ENCODE results near the gene MIA2.
"Not testable (repeated sequence)": the region's sequence is repeated elsewhere in the genome, so short reads cannot be mapped to it uniquely, and the experiment has no call there.

MIA2 gene

DNA sequence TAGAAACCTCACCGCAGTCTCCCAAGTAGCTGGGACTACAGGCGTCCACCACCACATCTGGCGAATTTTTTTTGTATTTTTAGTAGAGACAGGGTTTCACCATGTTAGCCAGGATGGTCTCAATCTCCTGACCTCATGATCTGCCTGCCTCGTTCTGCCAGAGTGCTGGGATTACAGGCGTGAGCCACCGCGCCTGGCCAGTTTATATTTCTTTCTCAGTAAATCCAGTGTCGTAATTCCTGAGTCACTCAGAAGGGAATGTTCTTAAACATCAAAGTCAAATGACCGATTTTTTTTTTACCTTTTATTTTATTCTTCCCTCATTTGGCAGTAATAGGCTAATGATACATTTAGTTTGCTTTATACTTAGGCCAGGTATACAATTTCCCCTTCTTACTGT, 118.0 kb downstream of the MIA2 start:
- DNase-seq, result no peak

DNA sequence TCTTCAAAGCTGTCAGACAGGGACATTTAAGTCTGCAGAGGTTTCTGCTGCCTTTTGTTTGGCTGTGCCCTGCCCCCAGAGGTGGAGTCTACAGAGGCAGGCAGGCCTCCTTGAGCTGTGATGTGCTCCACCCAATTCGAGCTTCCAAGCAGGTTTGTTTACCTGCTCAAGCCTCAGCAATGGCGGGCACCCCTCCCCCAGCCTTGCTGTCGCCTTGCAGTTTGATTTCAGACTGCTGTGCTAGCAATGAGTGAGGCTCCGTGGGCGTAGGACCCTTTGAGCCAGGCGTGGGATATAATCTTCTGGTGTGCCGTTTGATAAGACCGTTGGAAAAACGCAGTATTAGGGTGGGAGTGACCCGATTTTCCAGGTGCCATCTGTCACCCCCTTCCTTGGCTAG, 125.4 kb downstream of the MIA2 start:
- DNase-seq, result not testable (repeated sequence)

DNA sequence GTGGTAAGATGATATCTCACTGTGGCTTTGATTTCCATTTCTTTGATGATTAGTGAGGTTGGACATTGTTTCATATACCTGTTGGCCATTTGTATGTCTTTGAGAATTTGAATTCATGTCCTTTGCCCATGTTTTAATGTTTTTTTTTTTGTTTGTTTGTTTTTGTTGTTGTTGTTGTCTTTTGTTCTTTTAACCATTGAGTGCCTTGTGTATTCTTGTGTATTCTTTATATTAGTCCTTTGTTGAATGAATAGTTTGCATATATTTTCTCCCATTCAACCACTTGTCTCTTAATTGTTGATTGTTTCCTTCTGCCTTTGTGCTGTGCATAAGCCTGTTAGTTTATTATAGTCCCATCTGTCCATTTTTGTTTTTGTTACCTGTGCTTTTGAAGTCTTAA, 126.6 kb downstream of the MIA2 start:
- DNase-seq, result no peak

DNA sequence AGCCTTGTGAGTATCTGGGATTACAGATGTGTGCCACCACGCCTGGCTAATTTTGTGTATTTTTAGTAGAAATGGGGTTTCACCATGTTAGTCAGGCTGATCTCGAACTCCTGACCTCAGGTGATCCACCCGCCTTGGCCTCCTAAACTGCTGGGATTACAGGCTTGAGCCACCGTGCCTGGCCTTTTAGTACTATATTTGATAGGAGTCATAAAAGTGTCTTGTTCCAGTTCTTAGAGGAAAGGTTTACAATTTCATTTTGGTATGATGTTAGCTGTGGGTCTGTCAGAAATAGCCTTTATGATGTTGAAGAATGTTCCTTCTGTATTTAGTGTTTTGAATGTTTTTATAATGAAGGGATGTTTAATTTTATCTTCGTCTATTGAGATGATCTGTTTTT, 127.8 kb downstream of the MIA2 start:
- DNase-seq, result not testable (repeated sequence)

DNA sequence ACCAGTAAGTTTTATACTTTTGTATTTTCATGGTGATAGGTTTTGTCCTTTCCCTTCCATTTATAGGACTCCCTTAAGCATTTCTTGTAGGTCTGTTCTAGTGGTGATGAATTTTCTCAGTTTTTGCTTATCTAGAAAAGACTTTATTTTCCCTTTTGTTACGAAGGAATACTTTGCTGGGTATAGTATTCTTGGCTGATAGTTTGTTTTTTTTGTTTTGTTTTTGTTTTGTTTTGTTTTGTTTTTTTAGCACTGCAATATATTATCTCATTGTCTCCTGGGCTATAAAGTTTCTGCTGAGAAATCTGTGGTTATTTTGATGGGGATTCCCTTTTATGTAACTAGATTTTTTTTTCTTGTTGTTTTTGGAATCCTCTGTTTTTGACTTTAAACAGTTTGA, 130.8 kb downstream of the MIA2 start:
- DNase-seq, result no peak

DNA sequence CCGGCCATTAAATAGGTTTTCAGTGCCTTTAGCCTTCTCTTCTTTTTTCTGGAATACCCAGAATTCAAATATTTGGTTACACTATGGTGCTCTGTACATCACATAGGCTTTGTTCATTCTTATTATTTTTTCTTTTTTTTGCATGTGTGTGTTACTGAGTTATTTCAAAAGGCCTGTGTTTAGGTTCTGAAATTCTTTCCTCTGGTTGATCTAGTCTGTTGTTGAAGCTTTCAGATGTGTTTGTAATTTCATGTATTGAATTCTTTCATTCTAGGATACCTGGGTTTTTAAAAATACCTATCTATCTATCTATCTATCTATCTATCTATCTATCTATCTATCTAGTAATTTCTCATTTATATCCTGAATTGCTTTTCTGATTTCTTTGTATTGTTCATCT, 131.6 kb downstream of the MIA2 start:
- DNase-seq, result no peak

DNA sequence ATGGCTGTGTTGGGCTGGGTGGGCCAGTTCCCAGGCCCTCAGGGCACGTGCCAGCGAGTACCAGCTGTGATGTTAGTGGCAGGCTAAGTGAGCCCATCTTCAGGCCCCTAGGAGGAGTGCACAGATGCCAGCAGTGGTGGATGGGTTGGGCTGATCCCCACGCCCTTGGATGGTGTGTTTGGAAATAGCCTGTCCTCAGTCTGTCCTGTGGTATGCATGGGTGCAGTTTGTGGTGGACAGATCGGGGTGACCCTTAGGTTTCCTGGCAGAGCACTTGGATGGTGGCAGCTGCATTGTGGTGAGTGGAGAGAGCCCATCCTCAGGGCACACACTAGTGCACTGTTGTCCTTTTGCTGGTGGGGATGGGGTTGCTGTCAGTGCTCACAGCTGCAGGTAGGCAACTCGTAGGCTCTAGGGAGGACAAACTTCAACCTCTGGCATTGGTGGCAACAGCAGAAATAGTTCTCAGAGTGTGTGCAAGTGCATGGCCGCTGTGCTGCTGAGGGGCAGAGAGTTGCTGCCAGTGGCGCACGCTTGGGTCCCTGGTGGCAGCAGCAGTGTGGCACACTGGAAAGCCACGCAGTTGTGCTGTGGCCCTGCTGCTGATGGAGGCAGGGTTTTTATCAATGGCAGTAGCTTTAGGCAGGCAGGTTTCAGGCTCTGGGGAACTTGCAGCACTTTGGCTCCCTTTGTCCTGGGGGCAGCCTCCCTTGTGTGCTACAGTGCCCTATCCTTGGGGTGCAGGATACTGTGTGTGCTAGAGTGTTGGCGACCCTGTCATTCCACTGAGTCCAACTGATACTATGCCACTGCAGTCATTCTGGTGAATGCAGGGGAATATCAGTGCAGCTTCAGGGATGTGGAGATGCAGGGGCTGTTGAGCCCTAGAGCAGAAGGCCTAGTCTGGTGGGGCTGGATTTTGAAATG, 133.0 kb downstream of the MIA2 start:
- no peak for DNase-seq

DNA sequence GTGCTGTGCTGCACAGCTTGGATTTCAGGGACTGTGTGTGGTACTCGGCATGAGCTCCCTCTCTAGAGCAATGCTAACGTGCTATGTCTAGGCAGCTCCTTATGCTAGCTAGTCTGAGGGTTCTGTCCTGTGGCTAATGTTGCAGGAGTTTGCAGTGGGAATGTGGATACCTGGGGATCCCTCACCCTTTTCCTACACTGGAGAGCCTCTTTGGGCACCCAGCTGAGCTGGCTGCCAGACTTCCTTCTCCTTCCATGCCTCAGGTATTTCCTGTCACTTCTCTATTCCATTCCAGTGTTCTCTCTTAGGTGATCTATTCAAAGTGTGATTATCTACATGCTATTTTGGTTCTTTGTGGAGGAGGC, 133.7 kb downstream of the MIA2 start:
- no peak for DNase-seq

DNA sequence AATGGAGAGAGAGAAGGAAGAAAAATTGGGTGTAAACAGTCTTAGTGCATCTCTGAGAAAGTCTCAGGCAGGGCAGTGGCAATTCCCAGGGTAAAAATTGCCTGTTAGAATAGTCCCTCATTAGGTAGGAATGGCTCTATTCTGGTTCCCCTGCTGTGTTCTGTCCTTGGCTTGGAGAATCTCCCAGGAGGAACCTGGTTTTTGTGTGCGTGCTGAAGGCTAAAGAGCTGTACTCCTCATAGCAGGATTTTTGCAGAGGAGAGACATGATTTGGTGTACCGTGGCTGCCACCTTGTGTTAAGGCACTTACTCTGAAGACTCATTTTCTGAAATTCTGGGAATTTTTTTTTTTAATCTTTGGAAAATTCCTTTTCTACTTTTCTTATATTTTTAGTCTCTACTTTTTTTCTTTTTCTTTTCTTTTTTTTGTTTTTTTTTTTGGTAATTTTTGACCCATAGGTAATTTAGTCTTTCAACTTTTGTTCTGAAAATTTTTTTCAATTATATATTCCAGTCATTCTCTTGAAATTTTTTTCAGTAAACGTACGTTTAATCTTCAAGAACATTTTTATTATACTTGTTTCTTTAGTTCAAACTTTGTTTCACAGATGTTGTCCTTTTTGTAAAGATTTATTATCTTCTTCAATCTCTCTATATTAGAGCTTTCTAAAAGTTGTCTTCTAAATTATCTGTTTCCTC, 134.7 kb downstream of the MIA2 start:
- DNase-seq, result peak; percentile 27

DNA sequence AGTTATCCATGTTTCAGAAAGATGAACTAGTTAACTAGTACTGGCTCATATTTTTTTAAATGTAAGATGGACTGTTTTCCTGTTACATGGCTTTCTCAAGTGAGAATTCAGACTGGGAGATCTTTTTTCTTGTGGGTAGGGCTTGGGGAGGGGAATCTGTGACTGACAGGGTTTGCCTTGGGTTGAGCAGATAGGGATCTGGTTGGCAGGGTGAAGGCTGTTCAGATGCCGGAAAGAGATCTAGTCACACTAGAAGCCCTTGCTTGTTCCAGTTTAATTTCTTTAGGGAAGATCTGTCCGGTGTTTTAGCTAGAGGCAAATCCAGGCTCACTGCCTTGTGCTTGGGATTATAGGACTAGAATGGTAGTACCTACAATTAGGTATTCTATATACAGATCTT, 135.3 kb downstream of the MIA2 start:
- no peak for DNase-seq

DNA sequence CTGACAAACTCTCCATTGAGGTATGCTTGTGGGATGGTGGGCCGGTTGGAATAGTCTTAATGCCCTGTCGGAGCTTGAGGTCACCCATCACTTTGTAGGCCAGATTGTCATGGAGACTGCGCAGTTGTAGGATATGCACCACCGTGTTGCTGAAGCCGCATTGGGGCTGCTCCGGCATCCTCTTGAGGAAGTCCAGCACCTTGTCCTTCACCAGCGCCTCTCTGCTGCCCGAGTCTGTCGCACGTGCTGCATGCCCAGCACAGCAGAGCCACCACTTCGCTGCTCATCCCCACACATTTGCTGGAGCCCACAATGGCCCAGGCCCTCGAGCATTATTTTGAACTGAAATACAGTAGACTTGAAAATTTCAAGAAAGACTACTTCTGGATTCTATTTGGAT, 136.7 kb downstream of the MIA2 start:
- DNase-seq, result no peak

DNA sequence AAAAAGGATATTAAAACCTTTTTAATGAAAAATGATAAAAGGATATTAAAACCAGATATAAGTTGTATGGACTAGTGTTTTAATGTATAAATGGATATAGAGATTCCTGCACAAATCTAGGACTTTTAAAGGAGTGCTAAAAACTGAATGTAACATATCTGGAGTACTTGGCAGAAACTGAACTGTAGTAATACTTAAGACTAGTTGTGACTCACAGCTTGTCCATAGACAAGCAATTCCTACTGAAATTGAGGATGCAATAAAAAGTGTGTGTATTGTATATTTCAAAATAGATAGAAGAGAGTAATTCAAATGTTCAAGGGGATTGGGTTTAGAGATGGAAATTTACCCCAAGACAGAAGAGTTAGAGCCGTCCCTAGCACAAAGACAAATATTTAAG, 138.9 kb downstream of the MIA2 start:
- no peak for DNase-seq

DNA sequence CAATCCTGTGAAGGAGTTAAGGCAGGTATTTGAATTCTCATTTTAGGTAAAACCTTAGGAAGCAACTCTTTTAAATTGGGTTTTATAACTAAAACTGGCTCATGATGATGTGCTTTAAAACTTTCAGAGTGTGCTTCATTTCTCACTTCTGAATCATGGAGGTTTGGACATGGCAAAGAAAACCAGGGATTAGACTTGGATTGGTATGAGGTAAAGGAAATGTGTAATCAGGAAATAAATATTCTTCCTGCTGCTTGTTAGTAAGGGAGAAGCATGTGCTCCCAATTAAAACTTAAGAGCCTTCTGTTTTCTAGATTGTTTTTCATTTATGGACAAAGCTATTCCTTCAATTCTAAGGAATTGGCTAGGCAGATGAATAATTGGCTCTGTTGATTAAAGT, 141.1 kb downstream of the MIA2 start:
- DNase-seq, result no peak

DNA sequence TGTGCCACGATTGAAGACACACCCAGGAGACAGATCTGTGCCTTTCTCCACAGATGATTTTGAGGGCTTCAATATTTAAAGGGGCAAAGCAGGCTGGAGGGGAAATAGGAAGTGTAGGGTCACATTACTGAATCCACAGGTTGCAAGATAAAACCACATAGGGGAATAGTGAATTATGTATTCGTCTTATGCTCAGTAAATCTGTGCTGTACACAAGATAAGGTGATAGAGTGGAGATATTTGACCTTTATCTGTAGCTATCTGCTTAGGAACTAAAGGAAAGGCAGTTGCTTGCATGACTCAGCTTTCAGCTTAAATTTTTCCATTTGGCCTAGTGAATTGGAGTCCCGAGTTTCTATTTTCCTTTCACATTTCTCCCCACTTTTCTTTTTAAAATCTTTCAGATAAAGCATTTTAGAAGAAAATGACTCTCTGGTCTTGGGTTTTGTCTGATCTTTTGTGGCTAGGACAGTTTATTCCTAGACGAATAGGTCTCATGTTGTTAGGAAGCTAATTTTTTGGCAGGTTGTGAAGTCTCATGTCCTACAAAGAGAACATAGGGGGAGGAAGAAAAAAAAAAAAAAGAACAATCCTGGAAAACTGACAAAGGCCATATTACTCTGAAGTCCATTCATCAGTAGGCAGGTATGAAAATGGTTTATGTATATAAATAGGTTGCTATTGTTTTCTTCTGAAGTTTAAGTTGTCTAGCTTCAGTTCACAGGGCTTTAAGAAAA, 143.1 kb downstream of the MIA2 start:
- DNase-seq, result no peak

DNA sequence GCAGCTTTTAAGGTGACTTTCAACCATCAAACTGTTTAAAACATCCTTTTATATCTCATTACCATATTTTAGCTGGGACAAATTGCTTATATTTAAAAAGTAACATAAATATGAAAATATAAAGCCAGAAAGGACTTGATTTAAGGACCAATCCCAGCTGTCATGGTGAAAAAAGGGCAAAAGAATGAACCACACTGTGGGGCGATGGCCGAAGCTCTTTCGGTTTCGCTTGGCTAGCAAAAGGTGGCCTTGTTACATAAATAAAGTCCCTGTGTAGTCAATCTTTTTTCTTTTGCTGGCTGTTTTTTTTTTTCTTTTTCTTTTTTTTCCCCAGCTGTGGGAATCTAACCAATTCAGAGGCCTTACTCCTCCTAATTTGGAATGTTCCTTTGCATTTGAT, 147.7 kb downstream of the MIA2 start:
- DNase-seq, result no peak

DNA sequence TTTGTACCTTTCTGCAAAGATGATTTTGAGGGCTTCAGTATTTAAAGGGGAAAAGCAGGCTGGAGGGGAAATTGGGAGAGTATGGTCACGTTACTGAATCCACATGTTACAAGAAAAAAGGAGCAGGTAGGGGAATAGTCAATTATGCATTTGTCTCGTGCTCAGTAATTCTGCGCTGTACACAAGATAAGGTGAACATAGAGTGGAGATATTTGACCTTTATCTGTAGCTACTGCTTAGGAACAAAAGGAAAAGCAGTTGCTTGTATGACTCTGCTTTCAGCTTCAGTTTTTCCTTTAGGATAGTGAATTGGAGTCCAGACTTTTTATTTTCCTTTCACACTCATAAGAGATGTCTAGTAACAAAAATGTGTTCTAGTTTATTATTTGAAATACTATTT, 148.7 kb downstream of the MIA2 start:
- no peak for DNase-seq

DNA sequence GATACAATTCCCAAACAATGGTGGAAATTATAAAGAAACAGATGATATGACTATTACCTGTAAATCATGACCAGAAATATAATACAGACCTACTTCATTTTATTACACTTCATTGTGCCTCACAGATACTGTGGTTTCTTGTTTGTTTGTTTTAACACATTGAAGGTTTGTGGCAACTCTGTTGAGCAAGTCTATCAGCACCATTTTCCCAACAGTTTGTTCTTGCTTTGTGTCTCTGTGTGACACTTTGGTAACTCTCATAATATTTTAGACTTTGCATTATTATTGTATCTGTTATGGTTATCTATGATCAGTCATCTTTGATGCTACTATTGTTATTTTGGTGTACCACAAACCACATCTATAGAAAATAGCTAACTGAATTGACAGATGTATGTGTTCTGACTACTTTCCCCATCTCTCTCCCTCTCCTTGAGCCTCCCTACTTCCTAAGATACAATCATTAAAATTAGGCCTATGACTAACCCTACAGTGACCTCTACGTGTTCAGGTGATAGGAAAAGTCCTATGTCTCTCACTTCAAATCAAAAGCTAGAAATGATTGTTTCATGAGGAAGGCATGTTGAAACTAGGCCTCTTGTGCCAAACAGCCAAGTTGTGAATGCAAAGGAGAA, 149.4 kb downstream of the MIA2 start:
- peak; percentile 68 for DNase-seq

DNA sequence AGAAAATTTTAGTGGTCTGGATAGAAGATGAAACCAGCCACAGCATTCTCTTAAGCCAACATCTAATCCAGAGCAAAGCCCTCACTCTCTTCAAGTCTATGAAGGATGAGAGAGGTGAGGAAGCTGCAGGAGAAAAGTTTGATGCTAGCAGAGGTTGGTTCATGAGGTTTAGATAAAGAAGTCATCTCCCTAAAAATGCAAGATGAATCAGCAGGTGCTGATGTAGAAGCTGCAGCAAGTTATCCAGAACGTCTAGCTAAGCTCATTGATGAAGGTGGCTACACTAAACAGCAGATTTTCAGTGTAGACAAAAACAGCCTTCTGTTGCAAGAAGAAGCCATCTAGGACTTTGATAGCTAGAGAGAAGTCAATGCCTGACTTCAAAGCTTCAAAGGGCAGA, 150.0 kb downstream of the MIA2 start:
- peak; percentile 4 for DNase-seq

DNA sequence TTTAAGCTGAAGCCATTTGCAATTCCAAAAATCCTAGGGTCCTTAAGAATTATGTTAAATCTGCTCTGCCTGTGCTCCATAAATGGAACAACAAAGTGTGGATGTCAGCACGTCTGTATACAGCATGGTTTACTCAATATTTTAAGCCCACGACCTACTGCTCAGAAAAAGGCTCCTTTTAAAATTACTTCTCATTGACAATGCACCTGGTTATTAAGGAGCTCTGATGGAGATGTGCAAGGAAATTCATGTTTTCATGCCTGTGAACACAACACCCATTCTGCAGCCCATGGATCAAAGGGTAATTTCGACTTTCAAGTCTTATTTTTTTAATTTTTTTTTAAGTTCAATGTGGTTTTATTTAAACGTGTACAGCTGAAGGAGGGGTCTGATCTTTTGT, 150.5 kb downstream of the MIA2 start:
- DNase-seq, result no peak

DNA sequence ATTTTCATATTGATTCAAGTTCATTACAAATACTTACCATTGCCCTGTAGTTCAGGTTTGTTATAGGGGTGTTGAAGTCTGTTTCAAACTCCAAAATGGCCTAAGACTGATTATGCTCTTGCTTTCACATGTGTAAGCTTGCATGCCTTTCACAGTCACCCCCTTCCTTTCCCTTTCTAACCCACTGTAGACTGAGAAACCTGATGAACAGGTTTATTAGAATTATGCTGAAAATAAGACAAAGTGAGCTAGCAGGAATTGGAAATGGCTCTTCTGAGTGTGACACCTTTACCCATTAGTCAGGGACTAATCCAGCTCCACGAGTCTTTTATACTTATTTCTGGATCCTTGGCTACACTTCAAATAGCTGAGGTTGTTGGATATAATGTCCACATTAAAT, 159.6 kb downstream of the MIA2 start:
- no peak for DNase-seq

DNA sequence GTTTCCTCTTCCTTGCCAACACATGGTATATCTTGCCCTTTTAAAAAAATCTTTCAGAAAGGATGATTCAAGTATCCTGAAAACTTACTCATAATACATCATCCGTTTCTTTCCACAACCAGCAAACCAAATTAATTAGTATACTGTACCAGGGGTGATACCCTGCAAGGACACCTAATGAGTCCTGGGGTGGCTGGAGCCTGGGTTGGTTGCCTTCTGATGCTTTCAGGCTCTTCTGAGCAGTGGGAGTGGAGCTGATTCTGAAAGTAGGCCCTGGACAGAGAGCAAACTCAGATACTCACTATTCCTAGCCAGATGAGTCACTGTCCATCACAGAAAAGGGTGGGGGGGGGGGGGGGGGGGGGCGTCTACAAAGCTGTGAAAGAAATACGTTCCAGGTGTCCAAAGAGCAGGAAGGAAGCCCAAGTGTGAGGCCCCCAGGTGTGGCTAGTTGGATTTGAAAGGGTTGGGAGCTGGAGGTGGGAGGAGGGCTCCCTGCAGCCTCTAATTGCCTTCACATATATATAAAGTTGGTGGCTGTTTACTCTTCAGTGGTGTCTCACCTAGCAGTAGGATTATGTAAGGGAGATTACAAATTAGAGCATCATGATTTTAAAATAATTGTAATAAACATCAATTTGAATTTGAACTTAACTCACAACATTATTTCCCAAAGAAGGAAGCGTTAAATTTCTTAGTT, 162.0 kb downstream of the MIA2 start:
- no peak for DNase-seq

DNA sequence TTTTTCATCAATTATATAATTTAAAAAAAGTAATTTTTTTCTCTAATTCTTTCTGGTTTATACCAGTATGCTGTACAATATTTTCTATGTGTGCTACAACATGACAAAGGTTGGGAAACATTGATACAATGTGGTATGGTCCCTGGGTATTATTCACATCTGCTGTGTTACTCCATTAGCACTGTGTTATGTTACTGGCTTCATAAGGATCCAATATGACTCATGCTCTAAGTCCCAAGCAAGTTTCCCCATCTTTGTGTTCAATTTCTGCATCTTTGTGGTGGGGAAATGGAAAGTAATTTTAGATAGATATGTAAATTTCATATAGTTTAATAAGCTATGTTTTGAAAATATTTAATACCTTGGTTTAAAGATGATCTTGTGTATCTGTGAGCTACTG, 162.7 kb downstream of the MIA2 start:
- peak; percentile 3 for DNase-seq

DNA sequence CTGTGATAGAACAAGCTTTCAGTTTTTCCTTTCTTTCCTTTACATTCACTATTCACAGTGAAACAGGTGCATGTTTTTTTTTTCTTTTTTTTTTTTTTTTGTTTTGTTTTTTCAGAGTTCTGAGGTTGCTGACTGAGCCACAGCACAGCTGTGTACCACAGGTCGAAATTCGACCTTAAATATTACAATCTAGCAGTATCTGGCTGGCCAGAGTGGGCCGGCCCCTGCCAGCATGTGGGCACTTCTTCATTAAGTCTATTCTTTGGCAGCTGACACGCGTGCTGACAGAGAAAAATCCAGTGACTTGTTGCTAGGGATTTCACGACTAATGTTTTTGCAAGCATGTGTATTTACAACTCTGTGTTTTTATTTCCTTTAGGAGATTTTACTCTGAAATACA, 164.7 kb downstream of the MIA2 start:
- no peak for DNase-seq
